ENCODE data around the gene CRADD.

DNA sequence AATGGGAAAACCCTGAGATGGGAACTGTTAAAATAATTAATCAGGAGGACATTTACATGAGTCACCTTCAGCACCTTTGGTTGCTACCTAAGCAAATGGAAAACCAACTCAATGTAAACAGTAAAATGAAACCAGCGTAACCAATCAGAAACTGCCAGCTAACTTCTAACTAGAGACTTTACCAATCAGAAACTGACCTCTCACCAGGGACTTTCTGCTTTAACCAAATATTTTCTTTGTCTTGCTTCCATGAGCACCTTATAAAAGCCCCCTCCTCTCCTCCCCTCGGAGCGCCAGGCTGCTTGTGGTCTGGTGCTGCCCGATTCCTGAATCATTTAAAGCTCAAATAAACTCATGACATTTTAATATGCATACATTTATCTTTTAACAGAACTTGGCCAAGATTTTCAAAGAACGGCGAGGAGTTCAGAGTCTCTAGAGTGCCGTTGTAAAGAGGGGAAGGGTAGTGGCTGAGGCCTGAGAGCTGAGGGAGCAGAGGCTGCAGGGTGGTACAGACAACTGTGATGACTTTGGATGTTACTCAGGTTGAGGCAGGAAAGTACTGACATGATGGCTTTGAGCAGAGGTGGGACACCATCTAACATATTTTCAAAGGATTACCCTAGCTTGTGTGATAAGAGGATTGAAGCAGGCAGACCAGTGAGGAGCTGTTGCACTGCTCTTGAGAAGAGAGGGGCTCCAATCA lies 183.6 kb downstream of the CRADD start:
- TF ChIP-seq, protein P1, sequence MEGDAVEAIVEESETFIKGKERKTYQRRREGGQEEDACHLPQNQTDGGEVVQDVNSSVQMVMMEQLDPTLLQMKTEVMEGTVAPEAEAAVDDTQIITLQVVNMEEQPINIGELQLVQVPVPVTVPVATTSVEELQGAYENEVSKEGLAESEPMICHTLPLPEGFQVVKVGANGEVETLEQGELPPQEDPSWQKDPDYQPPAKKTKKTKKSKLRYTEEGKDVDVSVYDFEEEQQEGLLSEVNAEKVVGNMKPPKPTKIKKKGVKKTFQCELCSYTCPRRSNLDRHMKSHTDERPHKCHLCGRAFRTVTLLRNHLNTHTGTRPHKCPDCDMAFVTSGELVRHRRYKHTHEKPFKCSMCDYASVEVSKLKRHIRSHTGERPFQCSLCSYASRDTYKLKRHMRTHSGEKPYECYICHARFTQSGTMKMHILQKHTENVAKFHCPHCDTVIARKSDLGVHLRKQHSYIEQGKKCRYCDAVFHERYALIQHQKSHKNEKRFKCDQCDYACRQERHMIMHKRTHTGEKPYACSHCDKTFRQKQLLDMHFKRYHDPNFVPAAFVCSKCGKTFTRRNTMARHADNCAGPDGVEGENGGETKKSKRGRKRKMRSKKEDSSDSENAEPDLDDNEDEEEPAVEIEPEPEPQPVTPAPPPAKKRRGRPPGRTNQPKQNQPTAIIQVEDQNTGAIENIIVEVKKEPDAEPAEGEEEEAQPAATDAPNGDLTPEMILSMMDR (IDR thresholded peaks at IDR 0.05) = no peak
- no peak for TF ChIP-seq POLR2A (IDR thresholded peaks at IDR 0.05)
